Stimulated activated CD4-positive, alpha-beta T cell treated with anti-CD3 and anti-CD28 coated beads, Interleukin-2, amount 100 ng/mL, for 48 hours (primary cell): ENCODE results near the gene CHPF.

Experiments used
- DNase-seq, 2 donors: peaks; one replicate each; pipeline ENCODE4 v3.0.0-alpha.2; 2020

CHPF gene

GRCh38 chr2:219510512-219511135, 33.0 kb downstream of the CHPF start:
- DNase-seq = no peak

GRCh38 chr2:219509780-219510511, 33.7 kb downstream of the CHPF start:
- DNase-seq = peak; percentile 41 to 55

GRCh38 chr2:219508971-219509779, 34.4 kb downstream of the CHPF start:
- no peak for DNase-seq

GRCh38 chr2:219508444-219508734, 35.2 kb downstream of the CHPF start:
- DNase-seq = no peak

- DNase-seq = no peak
Observed at GRCh38 chr2:219507581-219508443, 35.8 kb downstream of the CHPF start.

GRCh38 chr2:219506802-219507526, 36.6 kb downstream of the CHPF start:
- no peak for DNase-seq

- no peak for DNase-seq
Observed at GRCh38 chr2:219506153-219506801, 37.3 kb downstream of the CHPF start.

- DNase-seq = no peak
Observed at GRCh38 chr2:219505585-219505984, 38.0 kb downstream of the CHPF start.

- no peak for DNase-seq
Observed at GRCh38 chr2:219502618-219503017, 41.0 kb downstream of the CHPF start.

GRCh38 chr2:219501849-219502248, 41.8 kb downstream of the CHPF start:
- DNase-seq = no peak

- no peak for DNase-seq
Observed at GRCh38 chr2:219500135-219500534, 43.5 kb downstream of the CHPF start.

GRCh38 chr2:219499555-219499954, 44.1 kb downstream of the CHPF start:
- DNase-seq = no peak

GRCh38 chr2:219499058-219499307, 44.6 kb downstream of the CHPF start:
- no peak for DNase-seq

GRCh38 chr2:219498280-219499057, 45.1 kb downstream of the CHPF start, which contains the start of gene GMPPA:
Gene GMPPA, plus strand, starts transcription at chr2:219498891. Its CDS starts 1,085 bp downstream, at chr2:219499976.
- peak; percentile 86 to 89 for DNase-seq

- DNase-seq = no peak
Observed at GRCh38 chr2:219497495-219498279, 45.9 kb downstream of the CHPF start.

- DNase-seq = no peak
Observed at GRCh38 chr2:219496825-219497494, 46.6 kb downstream of the CHPF start.

GRCh38 chr2:219496247-219496824, 47.3 kb downstream of the CHPF start:
- no peak for DNase-seq

- peak; percentile 54 to 58 for DNase-seq
Observed at GRCh38 chr2:219495531-219496122, 48.0 kb downstream of the CHPF start.
